GM12872 (cell line): ENCODE measurements around the gene ZC3H8.
A peak's percentile ranks its signal among the peaks of the same experiment; 100 is the strongest.

Source experiments
- TF ChIP-seq, protein P1 (sequence below): IDR thresholded peaks from 3 replicates; pipeline ENCODE4 v1.5.1; 2011; ENCODE audit warnings: low read depth, mild to moderate bottlenecking, low read length, moderate library complexity; ENCODE audit not compliant: insufficient read depth

Gene ZC3H8

DNA sequence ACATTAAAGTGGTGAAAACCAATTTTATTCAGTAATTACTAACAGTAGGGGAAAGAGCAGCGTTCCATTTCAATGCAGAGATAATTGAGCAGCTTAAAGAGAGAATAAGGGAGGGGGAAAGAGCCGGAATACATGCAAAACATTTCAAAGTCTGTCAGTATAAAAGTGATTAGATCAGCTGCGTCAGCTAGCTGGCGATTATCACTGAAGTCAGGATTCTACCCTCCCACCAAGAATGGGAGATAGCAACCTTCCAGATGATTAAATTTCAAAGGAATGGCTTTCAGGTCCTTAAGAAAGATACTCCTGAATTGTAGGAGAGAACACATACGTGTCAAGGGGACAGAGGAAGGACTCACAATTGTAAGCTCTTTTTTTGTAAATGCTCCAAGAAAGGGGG is 17.8 kb upstream of the ZC3H8 start:
- TF ChIP-seq, protein P1, sequence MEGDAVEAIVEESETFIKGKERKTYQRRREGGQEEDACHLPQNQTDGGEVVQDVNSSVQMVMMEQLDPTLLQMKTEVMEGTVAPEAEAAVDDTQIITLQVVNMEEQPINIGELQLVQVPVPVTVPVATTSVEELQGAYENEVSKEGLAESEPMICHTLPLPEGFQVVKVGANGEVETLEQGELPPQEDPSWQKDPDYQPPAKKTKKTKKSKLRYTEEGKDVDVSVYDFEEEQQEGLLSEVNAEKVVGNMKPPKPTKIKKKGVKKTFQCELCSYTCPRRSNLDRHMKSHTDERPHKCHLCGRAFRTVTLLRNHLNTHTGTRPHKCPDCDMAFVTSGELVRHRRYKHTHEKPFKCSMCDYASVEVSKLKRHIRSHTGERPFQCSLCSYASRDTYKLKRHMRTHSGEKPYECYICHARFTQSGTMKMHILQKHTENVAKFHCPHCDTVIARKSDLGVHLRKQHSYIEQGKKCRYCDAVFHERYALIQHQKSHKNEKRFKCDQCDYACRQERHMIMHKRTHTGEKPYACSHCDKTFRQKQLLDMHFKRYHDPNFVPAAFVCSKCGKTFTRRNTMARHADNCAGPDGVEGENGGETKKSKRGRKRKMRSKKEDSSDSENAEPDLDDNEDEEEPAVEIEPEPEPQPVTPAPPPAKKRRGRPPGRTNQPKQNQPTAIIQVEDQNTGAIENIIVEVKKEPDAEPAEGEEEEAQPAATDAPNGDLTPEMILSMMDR = no peak

DNA sequence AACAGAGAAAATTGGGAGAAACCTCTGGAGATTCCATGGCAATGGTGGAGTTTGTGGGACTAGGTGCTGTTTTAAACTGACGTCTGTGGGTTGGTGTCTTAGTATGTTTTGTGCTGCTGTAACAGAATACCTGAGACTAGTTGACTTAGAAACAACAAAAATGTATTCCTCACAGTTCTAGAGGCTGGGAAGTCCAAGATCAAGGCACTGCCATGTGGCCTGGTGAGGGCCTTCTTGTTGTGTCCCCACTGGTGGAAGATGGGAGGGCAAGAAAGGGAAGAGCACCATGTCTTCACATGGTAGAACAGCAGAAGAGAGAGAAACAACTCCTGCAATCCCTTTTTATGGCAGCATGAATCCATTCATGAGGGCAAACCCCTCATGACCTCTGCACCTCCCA is 13.7 kb upstream of the ZC3H8 start:
- TF ChIP-seq, protein P1 = peak; percentile 19; the same call in 1 of the 3 replicates

DNA sequence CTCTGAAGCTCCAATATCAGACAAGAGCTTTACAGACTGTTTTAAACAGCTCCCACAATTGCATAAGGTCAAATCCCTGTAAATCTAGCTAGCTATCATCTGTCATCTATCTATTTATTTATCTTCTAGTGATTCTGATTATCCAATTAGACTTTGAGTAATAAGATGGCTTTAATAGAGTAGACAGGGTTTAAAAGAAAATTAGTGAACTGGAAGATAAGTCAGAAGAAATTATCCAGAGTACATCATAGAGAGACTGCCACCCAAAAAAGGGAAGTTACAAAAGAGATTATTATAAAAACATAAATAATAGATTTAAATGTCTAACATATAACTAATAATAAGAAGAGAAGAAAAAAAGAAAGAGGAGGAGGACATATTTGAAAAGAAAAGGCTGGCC is 8.0 kb upstream of the ZC3H8 start:
- TF ChIP-seq, protein P1 = no peak

DNA sequence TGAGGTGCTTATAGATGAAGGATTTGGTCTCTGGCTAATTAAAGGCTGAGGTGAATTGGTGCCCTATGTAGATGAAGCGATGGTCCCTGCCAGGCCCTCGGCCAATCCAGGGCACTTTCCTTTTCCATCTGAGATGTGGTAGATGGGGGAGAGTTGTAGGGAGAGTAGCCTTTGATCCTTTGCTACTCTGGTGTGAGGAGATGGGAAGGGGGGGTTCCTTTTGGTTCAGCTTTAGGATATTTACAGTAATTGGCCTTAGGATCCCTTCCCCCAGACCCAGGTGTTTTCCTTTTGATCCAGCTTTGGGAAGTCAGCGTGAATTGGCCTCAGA is 5.4 kb upstream of the ZC3H8 start:
- TF ChIP-seq, protein P1 = no peak

DNA sequence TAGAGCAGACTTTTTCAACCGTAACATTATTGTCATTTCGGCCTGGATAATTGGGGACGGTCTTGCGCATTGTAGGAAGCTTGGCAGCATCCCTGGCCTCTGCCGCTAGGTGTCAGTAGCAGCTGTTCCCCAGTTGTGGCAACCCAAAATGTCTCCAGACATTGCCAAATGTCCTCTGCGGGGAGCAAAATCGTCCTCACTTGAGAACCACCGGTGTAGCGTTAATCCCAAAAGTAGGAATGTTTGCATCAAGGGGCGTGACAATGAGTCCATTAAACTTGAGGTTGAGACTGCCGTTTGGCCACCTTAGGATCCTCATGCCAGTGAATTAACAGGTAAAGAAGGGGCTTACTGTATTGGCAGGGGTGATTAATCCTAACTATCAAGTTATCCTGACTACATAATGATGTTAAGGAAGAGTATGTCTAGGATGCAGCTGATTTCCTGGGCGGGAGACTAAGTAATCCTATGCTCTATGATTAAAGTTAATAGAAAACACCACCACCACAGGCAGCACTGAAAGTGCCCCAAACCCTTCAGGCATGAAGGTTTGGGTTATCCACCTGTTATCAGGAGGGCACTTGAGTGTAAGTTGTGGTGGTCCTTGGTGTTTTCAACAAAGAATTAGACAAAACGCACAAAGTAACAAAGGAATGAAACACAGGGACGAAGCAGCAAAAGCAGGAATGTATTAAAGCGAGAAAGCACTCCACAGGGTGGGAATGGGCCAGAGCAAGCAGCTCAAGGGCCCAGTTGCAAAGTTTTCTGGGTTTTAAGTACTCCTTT is 4.9 kb upstream of the ZC3H8 start:
- TF ChIP-seq, protein P1 = peak; percentile 99

DNA sequence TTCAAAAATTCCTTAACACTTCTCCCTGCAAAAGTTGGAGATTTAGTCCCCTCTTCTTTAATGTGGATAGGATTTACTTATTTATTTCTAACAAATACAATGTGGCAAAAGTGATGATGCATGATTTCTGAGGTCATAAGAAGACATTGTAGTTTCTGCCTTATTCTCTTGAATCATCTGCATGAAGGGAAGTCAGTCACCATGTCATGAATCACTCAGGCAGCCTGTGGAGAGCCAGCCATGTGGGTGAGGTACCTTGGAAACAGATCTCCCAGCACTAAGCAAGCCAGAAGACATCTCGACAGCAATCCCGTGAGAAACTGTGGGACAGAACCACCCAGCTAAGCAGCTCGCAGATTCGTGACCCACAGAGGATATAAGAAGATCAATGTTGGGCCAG is 2.7 kb upstream of the ZC3H8 start:
- TF ChIP-seq, protein P1 = no peak

DNA sequence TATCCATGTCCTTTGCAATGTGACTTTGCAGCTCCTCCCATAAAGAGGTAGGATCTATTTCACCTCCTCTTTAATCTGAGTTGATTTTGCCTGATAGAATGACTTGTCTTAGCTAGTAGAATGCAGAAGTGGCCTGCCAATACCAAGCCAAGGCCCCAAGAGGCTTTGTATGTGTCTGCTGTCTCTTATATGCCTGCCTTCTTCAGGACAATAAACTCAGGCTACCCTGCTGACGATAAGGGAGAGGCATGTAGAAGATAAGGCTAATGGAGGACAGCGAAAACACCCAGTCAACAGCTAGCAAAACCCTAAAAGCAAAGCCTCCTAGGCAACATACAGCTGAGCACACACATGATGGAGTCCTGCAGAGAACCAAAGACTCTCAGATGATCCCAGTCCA is 1.8 kb upstream of the ZC3H8 start:
- TF ChIP-seq, protein P1 = no peak

DNA sequence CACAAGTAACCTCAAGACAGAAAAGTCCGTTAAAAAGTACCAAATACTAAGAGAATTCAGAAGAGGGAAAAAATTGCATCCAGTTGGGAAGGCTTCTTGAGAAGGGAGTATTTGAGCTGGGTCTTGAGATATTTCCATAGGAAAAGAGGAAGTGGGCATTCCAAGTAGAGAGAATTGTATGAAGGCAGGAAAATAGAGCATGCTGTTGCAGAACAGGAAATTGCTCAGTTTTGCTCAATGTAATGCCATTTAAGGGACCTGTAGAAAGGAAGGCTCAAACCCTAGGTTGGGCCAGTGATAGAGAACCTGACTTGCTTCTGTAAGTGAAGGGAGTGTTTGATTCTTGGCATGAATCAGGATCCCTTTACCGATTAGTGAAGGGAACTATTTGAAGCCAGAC is 1.0 kb upstream of the ZC3H8 start:
- TF ChIP-seq, protein P1 = no peak
